Stimulated activated CD8-positive, alpha-beta memory T cell treated with anti-CD3 and anti-CD28 coated beads, Interleukin-2, amount 100 ng/mL, for 1 hour (primary cell): ENCODE data around the gene BACE2.
A peak's percentile ranks its signal among the peaks of the same experiment; 100 is the strongest.
"Not testable (repeated sequence)": the region's sequence is repeated elsewhere in the genome, so short reads cannot be mapped to it uniquely, and the experiment has no call there.

Experiments
- DNase-seq, 2 donors: peaks; one replicate each; pipeline ENCODE4 v3.0.0-alpha.2; 2020; ENCODE audit warnings: low read depth in 2 of 2

BACE2 gene

GRCh38 chr21:41277846-41278245 is 109.9 kb downstream of the BACE2 start:
- no peak for DNase-seq

GRCh38 chr21:41280115-41280919 is 112.4 kb downstream of the BACE2 start:
- DNase-seq = no peak

GRCh38 chr21:41282412-41282811 is 114.5 kb downstream of the BACE2 start:
- no peak for DNase-seq

GRCh38 chr21:41283211-41283818 is 115.4 kb downstream of the BACE2 start:
- DNase-seq = peak in 1 of 2 donors; percentile 12

GRCh38 chr21:41289431-41289830 is 121.5 kb downstream of the BACE2 start:
- no peak for DNase-seq

- no peak for DNase-seq
Observed at GRCh38 chr21:41290106-41290799, 122.3 kb downstream of the BACE2 start.

- no peak for DNase-seq
Observed at GRCh38 chr21:41294548-41295231, 126.7 kb downstream of the BACE2 start.

- DNase-seq = no peak
Observed at GRCh38 chr21:41295721-41296254, 127.8 kb downstream of the BACE2 start.

- DNase-seq = no peak
Observed at GRCh38 chr21:41302976-41303375, 135.0 kb downstream of the BACE2 start.

- DNase-seq = no peak
Observed at GRCh38 chr21:41304068-41304720, 136.2 kb downstream of the BACE2 start.

GRCh38 chr21:41307219-41307618 is 139.3 kb downstream of the BACE2 start:
- no peak for DNase-seq

- DNase-seq = not testable (repeated sequence)
Observed at GRCh38 chr21:41313285-41314164, 145.6 kb downstream of the BACE2 start.

- DNase-seq = no peak
Observed at GRCh38 chr21:41315726-41316125, 147.8 kb downstream of the BACE2 start.

- no peak for DNase-seq
Observed at GRCh38 chr21:41316200-41317062, 148.5 kb downstream of the BACE2 start, which contains the start of gene FAM3B. Gene FAM3B, plus strand, starts transcription at chr21:41316801. Its CDS starts 79 bp downstream, at chr21:41316880.

GRCh38 chr21:41317063-41317392 is 149.1 kb downstream of the BACE2 start:
- DNase-seq = no peak

- DNase-seq = no peak
Observed at GRCh38 chr21:41317458-41317857, 149.5 kb downstream of the BACE2 start.

GRCh38 chr21:41318218-41318617 is 150.3 kb downstream of the BACE2 start:
- no peak for DNase-seq

GRCh38 chr21:41319273-41319672 is 151.3 kb downstream of the BACE2 start:
- no peak for DNase-seq

- no peak for DNase-seq
Observed at GRCh38 chr21:41321211-41321907, 153.4 kb downstream of the BACE2 start.
